Erythroblast (primary cell): ENCODE data around the gene ERN1.

ENCODE experiments used
- GATA1 ChIP-seq: IDR thresholded peaks from 2 replicates; pipeline ENCODE4 v1.6.1; 2011; ENCODE audit warnings: low read depth, mild to moderate bottlenecking, control low read depth, low read length, moderate library complexity
- POLR2A ChIP-seq: IDR thresholded peaks from 2 replicates; pipeline ENCODE4 v1.6.1; 2011; ENCODE audit warnings: mild to moderate bottlenecking, low read length

GRCh38 chr17:64178011-64178825, 48.3 kb upstream of the ERN1 start:
- TF ChIP-seq POLR2A = no peak
- TF ChIP-seq GATA1 = no peak
